Upper lobe of left lung (tissue), 4 donors: ENCODE measurements around the gene PCSK9.

Experiments
- CTCF ChIP-seq, 6 experiments: fragments of 450-650 bp in 4 of 6; fragments of 200-600 bp in 2 of 6; sonication (generic) in 2 of 6; IDR thresholded peaks; one replicate each; pipeline ENCODE4 v1.5.1; 2016 to 2019; ENCODE audit warnings: antibody characterized with exemption in 6 of 6
- EP300 ChIP-seq, 4 donors: sonication (generic); formaldehyde crosslinking; IDR thresholded peaks; one replicate each; pipeline ENCODE4 v1.5.1; 2017; ENCODE audit warnings: antibody characterized with exemption in 4 of 4, control low read depth in 2 of 4

- TF ChIP-seq CTCF (IDR thresholded peaks at IDR 0.05) (no peak), EP300 (IDR thresholded peaks at IDR 0.05) (no peak)
Observed at GRCh38 chr1:55103891-55104290, 64.5 kb downstream of the PCSK9 start.
